AG04450 (cell line): ENCODE data around the gene COTL1. TPM values are rescaled to one million over a fixed set of nuclear protein-coding genes. Genes with fewer than 3 reads are reported as not detected.

Source experiments
- CTCF ChIA-PET: fragments of 300-600, 350-600 bp; formaldehyde crosslinking; extraction: SDS; loops from one replicate; lab custom pipeline; 2022; ENCODE audit warnings: antibody characterized with exemption, inconsistent platforms; lab: Charles Lee
- POLR2A ChIA-PET: fragments of 350-600 bp; formaldehyde crosslinking; extraction: SDS; loops from one replicate; lab custom pipeline; 2021; ENCODE audit warnings: antibody characterized with exemption, inconsistent platforms; lab: Yijun Ruan, JAX
- DNase-seq: peaks from one replicate; pipeline ENCODE4 v3.0.0-alpha.2; 2011; ENCODE audit warnings: low read depth, low spot score
- H3K27ac ChIP-seq: one replicate; pipeline ENCODE4 v1.5.1; 2012; ENCODE audit warnings: low read depth, low read length, control low read depth
- H3K27me3 ChIP-seq: one replicate; pipeline ENCODE4 v1.6.0; 2012; ENCODE audit warnings: low read length; ENCODE audit not compliant: control insufficient read depth, insufficient read depth
- H3K4me3 ChIP-seq: 2 replicates; pipeline ENCODE4 v1.5.1; 2011; ENCODE audit warnings: mild to moderate bottlenecking, low read depth, low read length, control low read depth
- H3K9me3 ChIP-seq: 2 replicates; pipeline ENCODE4 v1.5.1; 2012; ENCODE audit warnings: low read length; ENCODE audit not compliant: control insufficient read depth, insufficient read depth
- CTCF ChIP-seq: IDR thresholded peaks from 2 replicates; pipeline ENCODE4 v1.5.1; 2011; ENCODE audit warnings: low read depth, low read length, control low read depth, inconsistent platforms
- polyA plus RNA-seq: library from polyadenylated mRNA; depleted of rRNA; stranded (reverse); fragments of >200 nt; gene quantifications from 2 replicates; pipeline ENCODE4 v1.2.3, GENCODE V29; 2011

The COTL1 gene
- polyA plus RNA-seq, 1 experiment = 153 TPM

- no peak overlapping the region for H3K27ac ChIP-seq
- TF ChIP-seq CTCF = no peak
- no peak for DNase-seq
- POLR2A ChIA-PET = no interaction called here
- H3K4me3 ChIP-seq = no peak overlapping the region
- CTCF ChIA-PET = interaction anchor here (0.8 kb wide), 1 partner anchor 15 kb away, joined by 3 read pairs; no protein-coding TSS in a partner anchor
- H3K9me3 ChIP-seq = peaks cover 5% of the 10 kb centered on the region; the same call in 1 of the 2 replicates
- no peaks in the 10 kb centered on the region for H3K27me3 ChIP-seq
Observed at GRCh38 chr16:84657229-84657837, 39.5 kb upstream of the COTL1 start.

GRCh38 chr16:84656649-84657048 is 38.8 kb upstream of the COTL1 start:
- no peak for DNase-seq
- ChIA-PET POLR2A (no interaction called here), CTCF (no interaction called here)
- no peak overlapping the region for H3K4me3 ChIP-seq
- peaks cover 4% of the 10 kb centered on the region; the same call in 1 of the 2 replicates for H3K9me3 ChIP-seq
- TF ChIP-seq CTCF = no peak
- no peak overlapping the region for H3K27ac ChIP-seq
- no peaks in the 10 kb centered on the region for H3K27me3 ChIP-seq

- Histone ChIP-seq H3K27me3 (no peaks in the 10 kb centered on the region), H3K27ac (no peak overlapping the region), H3K4me3 (no peak overlapping the region), H3K9me3 (no peaks in the 10 kb centered on the region; the same call in 1 of the 2 replicates)
- DNase-seq = no peak
- no peak for TF ChIP-seq CTCF
- POLR2A ChIA-PET = no interaction called here
- CTCF ChIA-PET = interaction anchor here (0.7 to 1.1 kb wide), 2 partner anchors 17 to 677 kb away, joined by 3 read pairs; no protein-coding TSS in a partner anchor
Observed at GRCh38 chr16:84654998-84655397, 37.1 kb upstream of the COTL1 start.

- ChIA-PET POLR2A (interaction anchor here (0.6 kb wide), 1 partner anchor 15 kb away, joined by 5 read pairs; no protein-coding TSS in a partner anchor), CTCF (interaction anchor here (0.6 to 1.1 kb wide), 3 partner anchors 17 to 678 kb away, joined by 3 read pairs; no protein-coding TSS in a partner anchor)
- no peak overlapping the region for H3K4me3 ChIP-seq
- H3K27ac ChIP-seq = no peak overlapping the region
- no peak for DNase-seq
- TF ChIP-seq CTCF = no peak
- no peaks in the 10 kb centered on the region for H3K27me3 ChIP-seq
- no peaks in the 10 kb centered on the region; the same call in 1 of the 2 replicates for H3K9me3 ChIP-seq
Observed at GRCh38 chr16:84654238-84654637, 36.4 kb upstream of the COTL1 start.

GRCh38 chr16:84652566-84652965 is 34.7 kb upstream of the COTL1 start:
- CTCF ChIA-PET = interaction anchor here (0.9 to 1.3 kb wide), 2 partner anchors 20 to 73 kb away, joined by 4 read pairs; no protein-coding TSS in a partner anchor

More at GRCh38 chr16:84652566-84652965, 34.7 kb upstream of the COTL1 start:
- POLR2A ChIA-PET = interaction anchor here (0.6 kb wide), 1 partner anchor 36 kb away, joined by 3 read pairs; no protein-coding TSS in a partner anchor
- no peak for DNase-seq
- TF ChIP-seq CTCF = no peak
- Histone ChIP-seq H3K4me3 (no peak overlapping the region), H3K27ac (no peak overlapping the region), H3K27me3 (no peaks in the 10 kb centered on the region), H3K9me3 (no peaks in the 10 kb centered on the region; the same call in 1 of the 2 replicates)
